HG03521 (cell line): Measurements from ENCODE around the gene PI4K2A.
"Not testable (repeated sequence)": the region's sequence is repeated elsewhere in the genome, so short reads cannot be mapped to it uniquely, and the experiment has no call there.

ENCODE experiments used
- ATAC-seq: cut with Tn5 transposase; IDR thresholded peaks from one replicate; pipeline ENCODE4 v1.9.1; 2021; ENCODE audit warnings: mild to moderate bottlenecking, moderate library complexity; ENCODE audit not compliant: unreplicated experiment

PI4K2A gene

DNA sequence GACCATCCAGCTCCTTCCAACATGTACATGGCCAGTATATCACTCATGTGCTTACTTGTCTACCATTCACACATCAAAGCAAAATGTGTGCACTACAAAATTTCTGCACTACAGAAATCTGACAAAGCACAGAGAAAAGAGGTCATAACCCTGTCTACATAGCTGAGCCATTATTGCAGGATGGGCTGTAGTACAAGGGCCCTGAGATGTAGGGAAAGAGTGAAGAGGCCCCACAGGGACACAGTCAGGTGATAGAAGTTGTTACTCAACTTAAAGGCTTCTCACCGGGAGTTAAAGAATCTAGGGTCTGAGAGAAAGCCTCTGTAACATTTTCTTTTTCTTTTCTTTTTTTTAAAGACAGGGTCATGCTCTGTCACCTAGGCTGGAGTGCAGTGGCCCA is 29.1 kb downstream of the PI4K2A start:
- ATAC-seq = no peak

DNA sequence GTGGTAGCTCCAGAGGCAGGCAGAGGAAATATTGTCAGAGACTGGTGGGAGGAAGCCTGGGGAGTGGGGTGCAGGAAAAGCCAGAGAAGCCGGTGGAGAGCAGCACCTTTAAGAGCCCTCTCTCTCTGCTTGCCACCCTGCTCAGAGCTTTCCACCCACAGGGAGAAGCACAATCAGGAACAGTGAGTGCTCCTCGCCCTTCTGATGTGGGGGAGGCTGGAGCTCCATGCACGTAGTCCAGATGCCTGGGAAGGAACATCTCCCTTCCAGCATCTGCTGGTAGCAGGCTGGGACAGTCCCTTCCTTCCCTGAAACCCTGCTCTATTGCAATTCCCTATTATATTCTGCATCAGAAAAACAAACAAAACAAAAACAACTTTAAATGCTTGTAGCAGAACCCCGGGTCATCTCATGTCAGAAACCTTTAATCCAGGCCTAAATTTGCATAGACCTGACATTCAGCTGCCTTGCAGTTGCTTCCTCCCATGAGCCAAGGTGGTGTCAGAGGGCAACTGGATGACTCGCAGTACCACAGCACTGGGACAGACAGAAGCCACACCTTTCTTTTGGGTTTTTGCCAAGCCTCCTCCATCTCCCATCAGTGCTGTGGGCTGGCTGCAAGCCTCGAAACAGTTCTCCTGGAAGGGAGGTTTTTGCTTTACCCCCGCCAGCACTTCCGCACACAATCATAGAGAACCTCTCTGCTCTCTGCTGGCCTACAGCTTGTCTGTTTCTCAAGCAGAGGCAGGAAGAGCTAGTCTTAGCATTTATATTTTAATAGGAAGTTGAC is 33.5 kb downstream of the PI4K2A start:
- no peak for ATAC-seq

DNA sequence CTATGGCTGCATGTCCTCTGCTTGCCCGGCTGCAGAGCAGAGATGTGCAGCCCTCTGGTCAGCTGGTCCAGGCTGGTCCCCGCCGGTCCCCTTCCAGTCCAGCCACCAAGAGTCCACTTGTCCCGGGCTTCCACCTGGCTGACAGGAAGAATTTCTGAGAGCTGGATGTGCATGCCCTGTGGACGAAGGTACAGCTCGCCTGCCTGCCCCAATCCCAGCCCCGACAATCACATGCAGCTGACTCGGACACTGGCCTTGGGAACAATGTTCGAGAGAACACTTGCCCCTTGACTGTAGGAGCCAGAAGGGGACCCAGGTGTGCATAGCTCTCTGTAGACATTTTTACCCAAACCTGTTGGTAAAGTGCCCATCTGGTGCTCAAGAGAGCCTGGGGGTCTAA is 34.8 kb downstream of the PI4K2A start:
- ATAC-seq = no peak

DNA sequence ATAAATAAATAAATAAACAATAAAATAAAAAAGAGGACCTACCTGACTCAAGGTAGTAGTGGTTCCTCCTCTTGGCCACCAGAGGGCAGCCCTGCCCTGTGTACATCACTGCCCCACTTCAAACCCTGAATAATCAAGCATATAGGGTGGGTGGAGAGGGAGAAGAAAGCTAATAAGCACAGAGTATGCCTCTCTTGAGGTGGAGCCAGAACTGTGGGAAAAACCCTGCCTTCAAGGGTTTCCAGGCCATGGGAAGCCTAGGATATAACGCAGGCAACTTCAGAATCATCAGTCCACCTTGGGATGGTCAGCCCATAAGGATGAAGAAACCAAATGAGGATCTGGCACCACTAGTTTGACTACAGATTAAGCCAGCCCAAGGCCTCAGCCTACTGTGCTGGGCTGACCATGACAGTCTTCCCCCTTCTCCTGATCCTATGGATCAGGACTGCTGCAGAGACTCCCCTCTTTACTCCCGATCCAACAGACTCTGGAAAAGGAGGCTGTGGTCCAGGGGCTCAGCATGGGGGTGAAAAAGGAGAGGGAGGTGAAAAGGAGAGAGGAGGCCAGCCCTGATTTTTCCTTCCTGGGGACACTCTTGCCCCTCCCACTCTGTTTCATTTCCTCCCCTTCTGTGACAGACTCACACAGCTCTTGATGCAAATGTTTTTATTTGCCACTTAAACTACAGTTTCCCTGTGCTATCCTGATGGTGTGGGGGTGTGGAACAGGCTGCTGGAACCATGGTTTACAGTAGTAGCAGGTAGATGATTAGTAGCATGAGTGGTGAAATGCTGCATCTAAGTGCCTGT is 36.5 kb downstream of the PI4K2A start:
- no peak for ATAC-seq

DNA sequence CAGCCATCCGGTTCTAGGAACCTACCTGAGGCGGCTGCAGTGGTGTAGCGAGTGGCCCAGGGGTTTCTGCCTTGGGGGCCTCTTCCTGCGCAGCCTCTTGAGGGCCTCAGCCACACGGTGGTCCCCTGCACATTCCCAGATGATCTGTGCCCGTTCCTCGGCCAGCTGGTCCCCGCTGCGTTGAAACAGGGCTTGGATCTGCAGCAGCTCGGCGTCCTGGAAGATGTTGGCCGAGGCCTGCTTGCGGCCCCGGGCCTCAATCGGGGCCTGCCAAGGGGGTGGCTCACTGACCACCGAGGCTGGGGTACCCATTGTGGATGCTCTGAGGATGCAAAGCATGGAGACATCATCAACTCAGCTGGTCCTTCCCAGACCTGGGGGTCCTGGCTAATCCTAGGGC is 39.1 kb downstream of the PI4K2A start:
- no peak for ATAC-seq

DNA sequence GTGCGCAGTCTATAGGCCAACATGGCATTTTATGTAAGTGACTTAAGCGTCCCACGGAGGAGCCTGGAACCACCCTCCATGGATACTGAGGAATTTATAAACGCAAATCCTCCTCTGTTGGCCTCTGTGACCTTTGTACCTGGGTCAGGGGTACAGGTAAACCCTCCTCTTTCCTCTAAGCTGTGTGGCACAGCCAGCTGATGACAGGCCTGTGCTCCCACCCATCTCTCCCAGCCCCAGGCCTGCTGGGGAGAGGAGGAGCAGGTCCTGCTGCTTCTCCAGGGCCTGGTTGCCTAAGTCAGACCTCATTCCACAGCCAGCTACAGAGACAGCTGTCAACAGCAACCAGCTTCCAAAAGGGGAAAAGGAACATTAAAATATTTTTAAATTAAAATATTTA is 41.6 kb downstream of the PI4K2A start:
- no peak for ATAC-seq

DNA sequence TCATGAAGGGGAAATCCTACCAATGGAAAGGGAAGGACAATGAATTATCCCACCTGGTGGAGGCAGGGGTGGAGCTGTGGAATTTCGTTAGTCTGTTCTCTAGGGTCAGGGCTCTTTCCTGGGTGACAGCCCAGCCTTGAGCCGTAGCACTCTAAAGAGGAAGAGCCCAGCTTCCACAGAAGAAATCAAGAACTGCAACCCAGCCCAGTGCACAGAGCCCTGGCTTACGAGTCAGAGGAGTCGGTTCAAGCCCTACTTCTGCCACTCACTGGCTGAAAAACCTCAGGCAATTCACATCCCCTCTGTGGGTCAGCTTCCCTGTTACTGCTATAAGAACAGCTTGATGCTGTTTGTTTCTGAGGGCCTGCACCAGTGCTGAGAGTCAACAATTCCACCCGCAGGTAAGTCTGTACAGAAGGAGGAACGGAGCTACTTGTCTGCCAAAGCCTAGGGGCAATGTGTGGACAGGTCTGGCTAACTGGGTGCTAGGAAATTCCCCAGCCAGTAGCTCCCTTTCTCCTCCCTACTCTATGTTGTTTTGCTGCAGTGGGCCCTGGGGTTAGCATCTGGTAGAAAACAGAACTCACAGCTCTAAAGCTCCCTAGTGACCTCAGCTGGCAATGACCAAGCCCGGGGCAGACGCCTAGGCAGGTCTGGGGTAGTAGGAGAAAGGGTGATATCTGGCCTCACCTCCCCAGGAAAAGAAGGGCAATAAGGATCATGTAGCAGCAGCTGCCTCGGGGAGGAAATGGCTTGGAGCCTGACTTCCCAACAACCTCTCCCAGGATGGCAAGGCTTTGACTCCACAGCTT is 43.3 kb downstream of the PI4K2A start:
- ATAC-seq = no peak

DNA sequence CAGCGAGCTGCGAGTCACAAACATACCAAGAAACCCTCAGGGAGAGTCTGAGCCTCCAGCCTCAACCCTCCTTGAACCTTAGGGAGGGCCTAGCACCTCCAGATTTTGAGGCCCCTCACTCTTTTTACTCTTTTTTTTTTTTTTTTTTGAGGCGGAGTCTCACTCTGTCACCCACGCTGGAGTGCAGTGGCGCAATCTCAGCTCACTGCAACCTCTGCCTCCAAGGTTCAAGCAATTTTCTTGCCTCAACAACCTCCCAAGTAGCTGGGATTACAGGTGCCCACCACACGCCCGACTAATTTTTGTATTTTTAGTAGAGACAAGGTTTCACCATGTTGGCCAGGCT is 43.9 kb downstream of the PI4K2A start:
- ATAC-seq = not testable (repeated sequence)

DNA sequence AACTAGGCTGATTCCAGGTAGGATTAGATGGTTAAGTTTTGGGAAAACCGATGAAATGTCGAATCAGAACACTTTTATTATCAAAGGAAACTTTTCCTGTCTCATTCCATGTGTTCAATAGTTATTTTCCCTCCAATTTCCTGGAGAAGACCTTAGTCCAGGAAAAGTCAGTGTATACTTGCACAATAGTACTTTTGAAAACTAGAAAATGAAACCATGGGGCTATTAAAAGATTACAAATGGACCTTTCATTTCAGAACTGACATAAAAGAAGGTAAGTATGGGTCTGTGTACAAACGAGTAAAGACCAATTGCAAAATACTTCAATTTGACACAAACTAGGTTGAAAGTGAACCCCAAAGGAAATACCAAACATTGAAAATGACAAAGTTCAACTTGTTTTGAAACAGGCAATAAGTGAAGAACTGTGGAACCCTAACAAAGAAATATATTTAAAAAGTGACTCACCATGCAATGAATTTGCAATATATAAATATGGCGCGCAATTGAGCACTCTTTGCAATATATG is 44.5 kb downstream of the PI4K2A start:
- no peak for ATAC-seq

DNA sequence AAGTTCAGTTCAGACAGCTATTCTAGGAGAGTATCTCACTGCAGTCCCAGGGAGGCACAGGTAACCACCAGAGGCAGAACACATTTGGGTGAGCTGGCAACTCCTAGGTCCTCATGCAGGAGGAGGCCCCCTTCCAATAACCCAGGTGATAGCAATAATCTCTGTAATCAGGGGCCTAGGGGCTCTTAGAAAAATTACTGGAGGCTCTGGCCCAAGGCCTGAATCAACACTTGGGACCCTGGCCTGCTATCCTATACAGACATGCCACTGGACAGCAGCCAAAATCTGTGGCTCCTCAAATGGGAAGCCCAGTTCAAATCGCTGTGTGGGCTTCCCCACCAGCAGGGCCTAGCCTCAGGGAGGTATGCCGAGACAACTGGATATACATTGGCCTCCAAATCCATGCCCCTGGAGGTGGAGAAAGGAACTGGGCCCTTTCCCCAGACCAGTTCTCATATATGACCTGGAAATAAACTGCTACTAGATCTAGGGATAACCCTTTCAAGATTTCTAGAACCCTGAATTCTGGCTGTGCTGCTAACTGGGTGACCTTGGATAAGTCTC is 45.0 kb downstream of the PI4K2A start:
- no peak for ATAC-seq

DNA sequence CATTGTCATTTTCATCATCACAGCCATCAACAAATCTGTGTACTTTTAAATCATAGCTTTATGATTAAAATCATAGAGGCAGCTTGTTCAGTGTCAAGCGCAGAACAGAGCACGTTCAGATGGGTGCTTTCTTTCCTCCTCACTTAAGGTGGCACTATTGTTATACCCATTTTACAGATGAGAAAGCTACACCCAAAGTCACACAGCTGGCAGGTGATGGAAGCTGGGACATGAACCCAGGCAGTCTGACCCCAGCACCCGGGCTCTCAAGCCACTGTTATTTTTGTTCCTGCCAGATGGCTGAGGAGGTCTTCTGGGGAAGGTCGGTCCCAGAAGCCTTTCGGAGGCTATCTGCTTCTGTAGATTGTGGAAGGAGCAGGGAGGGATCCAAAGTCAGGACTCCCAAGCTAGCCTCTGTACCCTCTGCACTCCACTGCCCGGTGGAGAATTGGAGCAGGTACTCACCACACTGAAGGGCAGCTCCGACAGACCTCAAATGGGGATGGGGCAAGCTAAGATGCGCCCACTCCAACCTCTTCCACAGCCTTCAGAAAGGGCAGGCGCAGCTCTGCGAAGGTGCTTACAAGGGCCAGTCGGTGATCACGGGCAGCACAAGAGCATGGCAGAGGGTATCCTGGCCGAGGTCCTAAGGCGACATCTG is 46.0 kb downstream of the PI4K2A start:
- no peak for ATAC-seq

DNA sequence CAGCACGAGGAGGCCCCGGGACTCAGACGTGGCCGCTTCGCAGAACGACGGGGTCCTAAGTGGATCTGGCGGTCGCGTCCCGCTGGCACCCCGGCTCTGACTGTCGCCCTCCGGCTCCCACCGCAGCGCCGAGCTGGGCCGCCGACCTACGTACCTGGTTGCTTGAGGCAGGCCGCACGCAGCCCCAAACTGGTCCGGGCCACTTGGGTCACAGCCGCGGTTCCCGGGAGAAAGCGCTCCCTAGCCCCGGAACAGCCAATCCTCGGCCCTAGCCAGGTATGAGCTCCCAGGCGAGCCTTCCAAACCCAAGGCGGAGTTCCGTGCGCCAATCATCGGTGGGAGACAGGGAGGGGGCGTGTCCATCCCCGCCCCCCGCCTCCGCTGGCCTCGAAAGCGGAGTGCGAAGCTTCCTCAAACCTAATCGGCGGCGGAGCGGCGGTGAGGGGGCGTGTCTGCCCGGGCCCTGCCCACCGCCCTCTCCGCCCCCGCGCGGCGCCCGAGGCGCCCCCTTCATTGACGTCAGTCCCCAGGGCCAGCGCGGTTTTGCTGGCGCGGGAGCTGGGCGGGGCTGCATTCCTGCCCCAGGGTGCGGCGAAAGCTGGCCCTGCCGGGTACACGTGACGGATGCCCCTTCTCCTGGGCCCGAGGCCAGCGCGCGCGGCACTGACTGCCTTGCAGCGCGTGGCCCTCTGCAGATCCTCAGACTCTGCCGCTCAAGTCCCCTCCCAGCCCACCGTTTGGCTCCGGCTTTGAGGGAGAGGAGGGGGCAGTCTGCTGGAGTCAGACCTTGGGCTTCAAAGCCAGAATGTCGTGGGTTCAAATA is 46.7 kb downstream of the PI4K2A start, which contains the start of gene AVPI1:
TSS of gene AVPI1 (minus strand) at position 280 of the 823 bp plus-strand sequence. CDS start 7,336 bp downstream, outside the sequence.
- peak; percentile 92 for ATAC-seq

DNA sequence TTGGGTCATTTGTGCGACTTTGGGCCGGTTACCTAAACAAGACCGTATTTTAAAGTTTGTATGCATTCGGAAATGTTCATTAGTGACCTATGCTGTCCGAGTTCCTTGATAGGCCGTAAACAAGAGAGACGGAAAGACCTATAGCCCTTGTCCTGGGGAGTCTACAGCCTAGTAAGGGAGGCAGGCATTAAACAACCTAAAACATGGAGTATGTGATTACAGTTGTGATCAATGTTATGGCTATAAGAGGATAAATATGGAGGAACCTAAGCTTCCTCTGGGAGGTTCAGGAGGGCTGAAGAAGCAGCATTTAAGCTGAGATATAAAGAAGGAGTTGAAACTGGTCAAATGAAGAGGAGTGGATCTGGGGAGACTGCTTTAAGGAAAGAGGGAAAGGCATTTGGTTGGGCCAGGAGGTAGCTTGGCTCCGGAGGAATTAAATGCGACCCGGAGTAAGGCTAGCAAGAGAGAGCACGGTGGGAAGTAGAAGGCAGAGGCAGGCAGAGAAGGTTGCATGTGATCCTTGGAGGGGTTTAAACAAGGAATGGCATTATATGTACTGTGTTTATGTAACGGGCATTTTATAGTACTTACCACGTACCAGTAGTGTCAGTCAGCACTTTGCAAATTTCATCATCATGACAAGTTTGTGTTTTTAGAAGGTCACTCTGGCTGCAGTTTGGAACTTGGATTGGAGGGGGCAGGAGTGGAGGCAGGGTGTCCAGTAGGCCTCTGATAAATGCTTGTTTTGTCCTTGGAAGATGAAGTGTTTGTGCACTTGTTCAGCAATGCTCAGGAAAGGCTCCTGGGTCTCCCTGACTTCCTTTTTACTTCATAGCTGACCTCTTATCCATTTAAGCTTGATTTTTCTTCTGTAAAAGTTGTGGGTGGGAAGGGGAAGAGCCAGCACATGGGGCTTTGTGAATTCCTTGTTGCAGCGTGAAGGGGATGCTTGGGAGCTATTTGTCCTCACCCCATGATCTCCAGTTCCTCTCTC is 47.6 kb downstream of the PI4K2A start:
- ATAC-seq = no peak

DNA sequence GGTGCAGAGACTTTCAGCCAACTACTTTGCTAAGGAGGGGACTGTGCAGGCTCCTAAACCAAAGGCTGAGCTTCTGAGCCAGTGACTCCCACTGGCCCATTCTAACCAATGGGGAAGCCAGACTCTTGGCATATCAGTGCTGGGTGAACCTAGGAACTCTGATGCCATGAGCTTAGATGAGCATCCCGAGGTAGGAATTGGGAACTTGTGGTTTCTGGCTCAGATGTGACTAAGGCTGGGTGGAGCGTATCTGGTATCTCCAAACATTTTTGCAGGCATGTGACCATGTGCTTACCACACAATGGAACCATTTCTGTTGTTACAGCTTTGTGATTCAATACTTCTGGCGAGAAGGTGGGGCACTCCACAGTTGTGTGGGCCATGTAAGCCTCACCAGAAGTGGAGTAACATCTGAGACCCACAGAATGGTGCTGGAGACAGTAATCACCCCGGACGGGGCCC is 49.1 kb downstream of the PI4K2A start:
- no peak for ATAC-seq

DNA sequence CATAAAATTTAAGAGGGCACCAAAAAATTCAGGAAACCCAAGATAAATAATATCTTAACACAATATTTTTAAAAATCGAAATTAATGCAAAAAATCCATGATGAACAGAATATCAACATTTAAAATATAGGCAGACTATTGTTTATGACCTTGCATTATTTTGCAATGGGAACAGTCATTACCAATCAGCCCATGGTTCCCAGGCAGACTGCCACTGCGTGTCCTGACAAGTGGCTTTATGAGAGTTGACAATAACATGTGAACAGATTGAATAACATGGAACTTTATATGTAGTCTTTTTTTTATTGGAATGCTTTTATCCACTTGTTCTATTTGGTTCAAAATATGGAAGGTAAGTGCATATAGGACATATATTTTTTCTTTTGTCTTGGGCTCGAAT is 49.7 kb downstream of the PI4K2A start:
- no peak for ATAC-seq

DNA sequence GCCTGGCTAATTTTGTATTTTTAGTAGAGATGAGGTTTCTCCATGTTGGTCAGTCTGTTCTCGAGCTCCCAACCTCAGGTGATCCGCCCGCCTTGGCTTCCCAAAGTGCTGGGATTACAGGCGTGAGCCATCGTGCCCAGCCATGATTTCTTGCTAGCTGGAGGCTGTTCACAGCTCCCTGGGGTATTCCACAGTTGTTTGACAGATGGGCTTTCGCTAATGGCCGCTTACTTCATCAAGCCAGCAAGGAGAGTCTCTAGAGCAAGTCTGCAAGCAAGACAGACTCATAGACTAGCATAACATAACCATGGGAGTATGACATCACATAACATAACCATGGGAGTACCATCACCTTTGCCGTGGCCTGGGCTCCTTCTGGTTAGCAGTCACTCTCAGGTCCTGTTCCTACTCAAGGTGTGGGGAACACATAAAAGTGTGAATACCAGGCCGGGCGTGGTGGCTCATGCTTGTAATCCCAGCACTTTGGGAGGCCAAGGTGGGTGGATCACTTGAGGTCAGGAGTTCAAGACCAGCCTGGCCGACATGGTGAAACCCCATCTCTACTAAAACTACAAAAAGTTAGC is 57.7 kb downstream of the PI4K2A start:
- not testable (repeated sequence) for ATAC-seq

DNA sequence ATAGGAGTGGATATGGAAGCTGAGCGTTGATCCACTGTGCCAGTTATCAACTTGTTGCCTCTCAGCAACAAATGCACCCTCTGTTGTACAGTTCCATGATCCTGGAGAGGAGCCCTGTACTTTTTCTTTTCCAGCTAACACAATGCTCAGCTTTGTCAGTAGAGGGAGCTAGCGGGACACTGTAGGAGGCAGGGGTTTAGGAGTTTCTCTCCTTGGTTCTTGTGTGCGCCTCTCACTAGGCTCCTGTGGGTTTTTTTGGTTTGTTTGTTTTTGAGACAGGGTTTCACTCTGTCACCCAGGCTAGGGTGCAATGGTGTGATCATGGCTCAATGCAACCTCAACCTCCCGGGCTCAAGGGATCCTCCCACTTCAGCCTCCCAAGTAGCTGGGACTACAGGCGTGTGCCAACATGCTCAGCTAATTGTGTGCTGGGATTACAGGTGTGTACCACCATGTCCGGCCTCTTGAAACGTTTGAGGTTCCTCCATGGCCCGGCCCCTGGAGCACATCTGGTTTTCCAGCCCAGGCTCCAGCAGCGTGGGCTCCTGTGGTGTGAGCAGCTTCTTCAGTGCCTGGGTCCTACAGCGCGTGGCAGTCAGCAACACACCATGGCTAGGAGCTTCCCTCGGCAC is 61.1 kb downstream of the PI4K2A start:
- peak; percentile 71 for ATAC-seq
